H1 (cell line): ENCODE results near the gene KCNMB2. TPM values are rescaled to one million over a fixed set of nuclear protein-coding genes. Genes with fewer than 3 reads are reported as not detected.

ENCODE experiments used
- CTCF ChIA-PET: fragments of 300-600 bp; sonication (Branson Sonifier 250); formaldehyde crosslinking; loops from one replicate; lab custom pipeline; 2021; ENCODE audit not compliant: partially characterized antibody; lab: Charles Lee
- POLR2A ChIA-PET: fragments of 300-600 bp; sonication (Branson Sonifier 250); formaldehyde crosslinking; loops from one replicate; lab custom pipeline; 2021; ENCODE audit warnings: inconsistent platforms; ENCODE audit not compliant: partially characterized antibody; lab: Charles Lee
- DNase-seq, 2 experiments: peaks; one replicate each; pipeline versions ENCODE4 v3.0.0 to v3.0.0-alpha.2; 2010 to 2022; ENCODE audit warnings: low spot score in 2 of 2, low read depth in 1 of 2, mixed read lengths in 1 of 2
- FAIRE-seq: peaks from 2 replicates; lab custom pipeline; 2011; peaks lifted over from hg19 to GRCh38; lab: Jason Lieb, UNC
- H2AFZ ChIP-seq: 2 replicates; pipeline ENCODE4 v1.8.1; 2012; ENCODE audit warnings: low read length, inconsistent platforms
- H2AK5ac ChIP-seq: 2 replicates; pipeline ENCODE4 v1.6.1; 2013; ENCODE audit warnings: low read depth, low read length
- H2BK120ac ChIP-seq: replicated peaks from 2 replicates; pipeline ENCODE3; 2013; ENCODE audit warnings: low read depth, low read length, inconsistent platforms
- H2BK12ac ChIP-seq: 2 replicates; pipeline ENCODE4 v1.6.1; 2013; ENCODE audit warnings: low read depth, low read length
- H2BK15ac ChIP-seq: 2 replicates; pipeline ENCODE4 v1.6.1; 2013; ENCODE audit warnings: low read length
- H2BK20ac ChIP-seq: 2 replicates; pipeline ENCODE4 v1.6.1; 2013; ENCODE audit warnings: low read length
- H2BK5ac ChIP-seq: 2 replicates; pipeline ENCODE4 v1.6.1; 2013; ENCODE audit warnings: low read depth, low read length
- H3K14ac ChIP-seq: 2 replicates; pipeline ENCODE4 v1.6.1; 2013; ENCODE audit warnings: inconsistent platforms; ENCODE audit not compliant: insufficient read length
- H3K18ac ChIP-seq: 2 replicates; pipeline ENCODE4 v1.6.1; 2013; ENCODE audit warnings: low read length; ENCODE audit errors: extremely low read depth
- H3K23ac ChIP-seq: 2 replicates; pipeline ENCODE4 v1.6.1; 2013; ENCODE audit warnings: inconsistent platforms; ENCODE audit not compliant: insufficient read length
- H3K23me2 ChIP-seq: 2 replicates; pipeline ENCODE4 v1.6.1; 2013; ENCODE audit warnings: low read depth, low read length
- H3K27ac ChIP-seq: 2 replicates; pipeline ENCODE4 v1.6.1; 2011; ENCODE audit warnings: low read depth, low read length, inconsistent platforms
- H3K27me3 ChIP-seq, 4 experiments: replicated peaks in 1 of 4; 1 replicate in 1 of 4; 2 replicates in 3 of 4; pipeline versions ENCODE4 v1.6.1 to v1.8.1; 2011 to 2013; ENCODE audit warnings: low read length in 3 of 4, mild to moderate bottlenecking in 3 of 4, inconsistent platforms in 2 of 4, mixed read lengths in 2 of 4, moderate library complexity in 1 of 4; ENCODE audit not compliant: control insufficient read depth in 3 of 4, insufficient read depth in 3 of 4; ENCODE audit errors: extremely low read depth in 1 of 4
- H3K36me3 ChIP-seq, 4 experiments: 2 replicates each; pipeline versions ENCODE4 v1.6.1 to v1.8.1; 2011 to 2013; ENCODE audit warnings: mild to moderate bottlenecking in 4 of 4, low read length in 3 of 4, moderate library complexity in 2 of 4, control low read depth in 1 of 4, inconsistent platforms in 1 of 4; ENCODE audit not compliant: insufficient read depth in 4 of 4, control insufficient read depth in 2 of 4
- H3K4ac ChIP-seq: replicated peaks from 2 replicates; pipeline ENCODE3; 2013; ENCODE audit warnings: low read length, low read depth, mixed read lengths, inconsistent platforms; ENCODE audit not compliant: insufficient read length
- H3K4me1 ChIP-seq, 4 experiments: replicated peaks in 1 of 4; 1 replicate in 1 of 4; 2 replicates in 3 of 4; pipeline versions ENCODE4 v1.6.1 to v1.8.1; 2011 to 2013; ENCODE audit warnings: low read length in 3 of 4, inconsistent platforms in 2 of 4, mixed read lengths in 1 of 4; ENCODE audit not compliant: insufficient read depth in 4 of 4, control insufficient read depth in 3 of 4
- H3K4me2 ChIP-seq, 2 experiments: 2 replicates each; pipeline versions ENCODE4 v1.6.1 to v1.8.1; 2011 to 2013; ENCODE audit warnings: low read depth in 2 of 2, low read length in 2 of 2, control low read depth in 1 of 2, inconsistent platforms in 1 of 2, mild to moderate bottlenecking in 1 of 2; ENCODE audit not compliant: insufficient read depth in 1 of 2
- H3K4me3 ChIP-seq, 4 experiments: fragments of 200-600, 300-600 bp in 1 of 4; sonication (generic), shearing (Covaris generic), sonication (Bioruptor Twin) in 1 of 4; 2 replicates each; pipeline versions ENCODE4 v1.5.1 to v1.8.1; 2011 to 2016; ENCODE audit warnings: low read length in 4 of 4, low read depth in 3 of 4, control low read depth in 2 of 4, inconsistent platforms in 2 of 4, mild to moderate bottlenecking in 2 of 4, mixed read lengths in 1 of 4, moderate library complexity in 1 of 4; ENCODE audit not compliant: insufficient read depth in 2 of 4; ENCODE audit errors: extremely low read depth in 1 of 4
- H3K56ac ChIP-seq: replicated peaks from 2 replicates; pipeline ENCODE3; 2013; ENCODE audit warnings: low read depth, mild to moderate bottlenecking, mixed read lengths, low read length, inconsistent platforms; ENCODE audit not compliant: insufficient read length
- H3K79me1 ChIP-seq: 2 replicates; pipeline ENCODE4 v1.6.1; 2013; ENCODE audit warnings: low read depth, low read length, control low read depth
- H3K79me2 ChIP-seq, 2 experiments: 2 replicates each; pipeline versions ENCODE4 v1.6.1 to v1.8.1; 2012 to 2013; ENCODE audit warnings: low read length in 2 of 2, mild to moderate bottlenecking in 2 of 2, inconsistent platforms in 1 of 2; ENCODE audit not compliant: insufficient read depth in 2 of 2, control insufficient read depth in 1 of 2
- H3K9ac ChIP-seq, 4 experiments: replicated peaks in 1 of 4; 1 replicate in 1 of 4; 2 replicates in 3 of 4; pipeline versions ENCODE4 v1.6.1 to v1.8.1; 2011 to 2013; ENCODE audit warnings: low read depth in 3 of 4, low read length in 3 of 4, control low read depth in 2 of 4, mild to moderate bottlenecking in 2 of 4, moderate library complexity in 2 of 4, inconsistent platforms in 1 of 4; ENCODE audit errors: extremely low read depth in 1 of 4
- H3K9me3 ChIP-seq, 2 experiments: 2 replicates each; pipeline versions ENCODE4 v1.6.1 to v1.8.1; 2012 to 2013; ENCODE audit warnings: mild to moderate bottlenecking in 2 of 2, moderate library complexity in 2 of 2, control low read depth in 1 of 2, inconsistent platforms in 1 of 2, low read depth in 1 of 2, low read length in 1 of 2, mixed read lengths in 1 of 2; ENCODE audit not compliant: insufficient read depth in 2 of 2
- H4K20me1 ChIP-seq, 2 experiments: replicated peaks in 1 of 2; 2 replicates each; pipeline versions ENCODE3 to v1.8.1; 2011 to 2013; ENCODE audit warnings: inconsistent platforms in 2 of 2, low read length in 2 of 2, mild to moderate bottlenecking in 1 of 2; ENCODE audit not compliant: insufficient read depth in 2 of 2, control insufficient read depth in 1 of 2
- H4K5ac ChIP-seq: 2 replicates; pipeline ENCODE4 v1.6.1; 2013; ENCODE audit warnings: low read length, low read depth, mixed read lengths, inconsistent platforms; ENCODE audit not compliant: insufficient read length
- H4K8ac ChIP-seq: 2 replicates; pipeline ENCODE4 v1.8.0; 2013; ENCODE audit warnings: mild to moderate bottlenecking, moderate library complexity, low read length, inconsistent platforms; ENCODE audit not compliant: insufficient read depth; ENCODE audit errors: extremely low read depth
- H4K91ac ChIP-seq: replicated peaks from 2 replicates; pipeline ENCODE3; 2013; ENCODE audit warnings: low read length, mixed read lengths, inconsistent platforms; ENCODE audit not compliant: insufficient read length
- ASH2L ChIP-seq: fragments of 200-600, 300-600 bp; sonication (generic); IDR thresholded peaks from one replicate; pipeline ENCODE4 v1.7.1; 2017; ENCODE audit warnings: low read length
- GTF2F1 ChIP-seq: IDR thresholded peaks from 2 replicates; pipeline ENCODE4 v1.6.1; 2012; ENCODE audit warnings: low read depth, low read length, improper control_type of control experiment, borderline replicate concordance
- KDM5A ChIP-seq: fragments of 200-600 bp; IDR thresholded peaks from 2 replicates; pipeline ENCODE4 v1.7.1; 2012; ENCODE audit warnings: mild to moderate bottlenecking, low read length, inconsistent platforms, mixed read lengths
- RXRA ChIP-seq: IDR thresholded peaks from 2 replicates; pipeline ENCODE4 v1.6.1; 2011; ENCODE audit warnings: low read depth, mild to moderate bottlenecking, low read length, moderate library complexity; ENCODE audit not compliant: insufficient read depth
- WGBS, 2 experiments: shearing (Covaris generic) in 1 of 2; methylation state at CpG; one replicate each; pipeline versions ENCODE4 v1.1.6 to v1.1.7; 2013 to 2015; ENCODE audit warnings: low lambda C conversion rate in 2 of 2, mixed read lengths in 2 of 2, inconsistent platforms in 1 of 2, low coverage in 1 of 2, missing lambda C conversion rate in 1 of 2; ENCODE audit not compliant: insufficient replicate concordance in 2 of 2, insufficient coverage in 1 of 2, insufficient read length in 1 of 2; ENCODE audit errors: extremely low coverage in 1 of 2, missing lambda C conversion rate in 1 of 2; 5-methylcytosine and 5-hydroxymethylcytosine counted together
- polyA plus RNA-seq, 7 experiments: library from polyadenylated mRNA; depleted of rRNA in 3 of 7; stranded (reverse) in 5 of 7; unstranded in 2 of 7; fragments of >200 nt in 5 of 7; fragments of 200-250 nt in 2 of 7; gene quantifications; 1 replicate in 5 of 7; 2 replicates in 1 of 7; 4 replicates in 1 of 7; pipeline versions ENCODE4 v1.2.1 to v1.2.3, GENCODE V29; 2011 to 2013; ENCODE audit warnings: missing spikeins in 2 of 7, mixed read lengths in 2 of 7
- total RNA-seq: library from RNA; stranded (reverse); fragmentation: NEBNext Ultra II Directional; extraction: Animal tissue kit (Norgen Biotek cat#: 25700); gene quantifications from 2 replicates; pipeline ENCODE4 v1.2.1, GENCODE V29; 2021

KCNMB2 gene
- total and polyA plus RNA-seq, 2 of the 8 experiments (the other 6 are each of a cell fraction or from before 2014, with no cell fraction given), result not detected

GRCh38 chr3:178810181-178810580, 273.9 kb downstream of the KCNMB2 start:
- H2BK120ac ChIP-seq, result no peak overlapping the region
- no peak overlapping the region for H3K9ac ChIP-seq
- no peak overlapping the region for H3K23ac ChIP-seq
- H4K5ac ChIP-seq, result no peak overlapping the region
- TF ChIP-seq GTF2F1 (no peak), ASH2L (no peak), RXRA (no peak), KDM5A (no peak)
- no peak overlapping the region for H2AFZ ChIP-seq
- H2BK15ac ChIP-seq, result no peak overlapping the region
- FAIRE-seq, result no peak
- no peak overlapping the region for H4K8ac ChIP-seq
- no peaks in the 10 kb centered on the region for H3K79me2 ChIP-seq
- H3K23me2 ChIP-seq, result no peaks in the 10 kb centered on the region
- POLR2A ChIA-PET, result interaction anchor here (1.3 kb wide), 1 partner anchor 11 kb away, joined by 3 read pairs; no protein-coding TSS in a partner anchor
- peaks cover 0 to 5% (median 3%) of the 10 kb centered on the region in 4 experiments; a peak in 3 of 7 replicates for H3K4me1 ChIP-seq
- 90% methylated on average over 2 of the region's 2 CpGs; no CpG with 5 or more reads in 1 of the 2 experiments for WGBS, 2 experiments
- H3K27me3 ChIP-seq, result peaks cover 0 to 2% (median 0%) of the 10 kb centered on the region in 4 experiments; a peak in 1 of 7 replicates
- no peak overlapping the region for H3K56ac ChIP-seq
- no peak overlapping the region for H2AK5ac ChIP-seq
- no peak overlapping the region for H2BK12ac ChIP-seq
- H3K4me3 ChIP-seq, result no peak overlapping the region
- no peak overlapping the region for H2BK5ac ChIP-seq
- H3K18ac ChIP-seq, result no peak overlapping the region
- H3K27ac ChIP-seq, result no peak overlapping the region
- no peak for DNase-seq
- no peaks in the 10 kb centered on the region for H3K79me1 ChIP-seq
- H3K4ac ChIP-seq, result no peak overlapping the region
- no peak overlapping the region for H4K91ac ChIP-seq
- H2BK20ac ChIP-seq, result no peak overlapping the region
- H4K20me1 ChIP-seq, result no peaks in the 10 kb centered on the region
- CTCF ChIA-PET, result no interaction called here
- H3K36me3 ChIP-seq, result no peaks in the 10 kb centered on the region
- H3K4me2 ChIP-seq, result no peak overlapping the region
- H3K9me3 ChIP-seq, result no peaks in the 10 kb centered on the region
- no peak overlapping the region for H3K14ac ChIP-seq
